Measurements from ENCODE around the gene UBE2L5. TPM values are rescaled to one million over a fixed set of nuclear protein-coding genes. Genes with fewer than 3 reads are reported as not detected.

Gene UBE2L5
- polyA plus RNA-seq, 1 donor from 2014 or later = not detected

- no peaks in the 10 kb centered on the region for H3K27me3 ChIP-seq (ENCODE audit: insufficient read depth, low read depth, low read length)
- no peak overlapping the region for H3K4me3 ChIP-seq (ENCODE audit: low read length)
- no peak overlapping the region for H3K4me2 ChIP-seq (ENCODE audit: low read length)
- no peaks in the 10 kb centered on the region for H3F3A ChIP-seq (ENCODE audit: insufficient read depth, low read length, poor library complexity, severe bottlenecking)
- no peak for TF ChIP-seq SMC3 (conservative IDR thresholded peaks at IDR 0.05; ENCODE audit: poor library complexity)
- no peak for TF ChIP-seq RAD21 (conservative IDR thresholded peaks at IDR 0.05)
- TF ChIP-seq TAF1 (IDR thresholded peaks at IDR 0.05; ENCODE audit: low read depth) = no peak
- TF ChIP-seq EP300 (conservative IDR thresholded peaks at IDR 0.05; ENCODE audit: poor library complexity, severe bottlenecking) = no peak
- TF ChIP-seq POLR2AphosphoS5 (IDR thresholded peaks at IDR 0.05) = no peak
- TF ChIP-seq REST (IDR thresholded peaks at IDR 0.05; ENCODE audit: borderline replicate concordance) = no peak
- no peak for TF ChIP-seq EZH2 (IDR thresholded peaks at IDR 0.05; ENCODE audit: borderline replicate concordance, insufficient read depth, low read length, poor library complexity, severe bottlenecking)
- H3K36me3 ChIP-seq (ENCODE audit: insufficient read depth, low read length) = no peaks in the 10 kb centered on the region
- no peaks in the 10 kb centered on the region for H3K9me3 ChIP-seq (ENCODE audit: low read length)
- H3K27ac ChIP-seq (ENCODE audit: low read length) = no peak overlapping the region
- no peaks in the 10 kb centered on the region for H3K79me2 ChIP-seq (replicated peaks; ENCODE audit: insufficient read depth, low read length)
- H3K9ac ChIP-seq (ENCODE audit: low read length) = no peak overlapping the region
- H4K20me1 ChIP-seq (ENCODE audit: insufficient read depth) = no peaks in the 10 kb centered on the region
- H3K9me2 ChIP-seq (ENCODE audit: insufficient read depth, low read length) = no peaks in the 10 kb centered on the region
- H2AFZ ChIP-seq (ENCODE audit: low read depth, low read length) = no peak overlapping the region
Measured at GRCh38 chr13:30435911-30436451, 13.7 kb downstream of the UBE2L5 start.

GRCh38 chr13:30437177-30437576 lies 14.9 kb downstream of the UBE2L5 start:
- H3K79me2 ChIP-seq (replicated peaks; ENCODE audit: insufficient read depth, low read length) = no peaks in the 10 kb centered on the region
- no peaks in the 10 kb centered on the region for H3K9me2 ChIP-seq (ENCODE audit: insufficient read depth, low read length)
- TF ChIP-seq POLR2AphosphoS5 (IDR thresholded peaks at IDR 0.05) (no peak), MXI1 (conservative IDR thresholded peaks at IDR 0.05; ENCODE audit: poor library complexity, severe bottlenecking) (no peak), EZH2 (IDR thresholded peaks at IDR 0.05; ENCODE audit: borderline replicate concordance, insufficient read depth, low read length, poor library complexity, severe bottlenecking) (no peak), RAD21 (conservative IDR thresholded peaks at IDR 0.05) (no peak), TAF1 (IDR thresholded peaks at IDR 0.05; ENCODE audit: low read depth) (no peak), SMC3 (conservative IDR thresholded peaks at IDR 0.05; ENCODE audit: poor library complexity) (no peak), CTCF (IDR thresholded peaks at IDR 0.05; ENCODE audit: poor library complexity, severe bottlenecking) (no peak), REST (IDR thresholded peaks at IDR 0.05; ENCODE audit: borderline replicate concordance) (no peak), EP300 (conservative IDR thresholded peaks at IDR 0.05; ENCODE audit: poor library complexity, severe bottlenecking) (no peak)
- no peaks in the 10 kb centered on the region for H3F3A ChIP-seq (ENCODE audit: insufficient read depth, low read length, poor library complexity, severe bottlenecking)
- no peak overlapping the region for H2AFZ ChIP-seq (ENCODE audit: low read depth, low read length)
- H3K27ac ChIP-seq (ENCODE audit: low read length) = no peak overlapping the region
- no peak overlapping the region for H3K4me3 ChIP-seq (ENCODE audit: low read length)
- H3K36me3 ChIP-seq (ENCODE audit: insufficient read depth, low read length) = no peaks in the 10 kb centered on the region
- H3K9ac ChIP-seq (ENCODE audit: low read length) = no peak overlapping the region
- no peaks in the 10 kb centered on the region for H3K9me3 ChIP-seq (ENCODE audit: low read length)
- H3K4me2 ChIP-seq (ENCODE audit: low read length) = no peak overlapping the region
- H4K20me1 ChIP-seq (ENCODE audit: insufficient read depth) = no peaks in the 10 kb centered on the region
- no peaks in the 10 kb centered on the region for H3K27me3 ChIP-seq (ENCODE audit: insufficient read depth, low read depth, low read length)

All from neural cell (in vitro differentiated cells).